ENCODE measurements around the gene ALKBH3.

The ALKBH3 gene

DNA sequence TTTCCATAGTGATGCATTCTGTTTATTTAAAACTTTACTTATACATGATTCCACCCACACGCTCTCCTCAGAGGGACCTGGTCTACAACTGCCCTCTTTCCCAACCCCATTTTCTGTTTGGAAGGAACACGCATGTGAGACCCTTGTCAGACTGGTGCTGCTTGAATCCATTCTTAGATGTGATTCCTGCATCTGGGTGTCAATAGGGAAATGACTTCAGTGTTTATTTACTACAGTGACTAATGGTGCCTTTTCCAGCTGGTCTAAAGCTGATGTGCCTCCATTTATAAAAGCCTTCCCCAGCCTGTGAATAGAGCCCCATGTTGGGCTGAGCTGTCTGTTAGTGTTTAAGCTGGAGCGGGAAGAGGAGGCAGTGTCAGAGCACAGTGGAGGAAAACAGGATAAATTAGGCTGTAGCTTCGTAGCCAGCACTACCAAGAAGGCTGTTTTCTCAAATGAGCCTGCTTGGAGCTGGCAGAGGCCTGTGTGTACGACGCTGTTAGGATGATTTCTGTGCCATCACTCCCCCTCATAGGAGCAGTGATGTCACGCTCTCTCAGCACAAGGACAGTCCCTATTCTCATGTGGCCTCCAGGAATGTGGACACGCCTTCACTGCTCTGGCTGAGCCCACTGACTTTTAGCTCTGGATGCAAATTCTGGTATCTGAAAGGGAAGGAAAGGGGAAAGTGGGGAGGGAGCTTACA, 42.9 kb downstream of the ALKBH3 start:
- DNase-seq = no peak

DNA sequence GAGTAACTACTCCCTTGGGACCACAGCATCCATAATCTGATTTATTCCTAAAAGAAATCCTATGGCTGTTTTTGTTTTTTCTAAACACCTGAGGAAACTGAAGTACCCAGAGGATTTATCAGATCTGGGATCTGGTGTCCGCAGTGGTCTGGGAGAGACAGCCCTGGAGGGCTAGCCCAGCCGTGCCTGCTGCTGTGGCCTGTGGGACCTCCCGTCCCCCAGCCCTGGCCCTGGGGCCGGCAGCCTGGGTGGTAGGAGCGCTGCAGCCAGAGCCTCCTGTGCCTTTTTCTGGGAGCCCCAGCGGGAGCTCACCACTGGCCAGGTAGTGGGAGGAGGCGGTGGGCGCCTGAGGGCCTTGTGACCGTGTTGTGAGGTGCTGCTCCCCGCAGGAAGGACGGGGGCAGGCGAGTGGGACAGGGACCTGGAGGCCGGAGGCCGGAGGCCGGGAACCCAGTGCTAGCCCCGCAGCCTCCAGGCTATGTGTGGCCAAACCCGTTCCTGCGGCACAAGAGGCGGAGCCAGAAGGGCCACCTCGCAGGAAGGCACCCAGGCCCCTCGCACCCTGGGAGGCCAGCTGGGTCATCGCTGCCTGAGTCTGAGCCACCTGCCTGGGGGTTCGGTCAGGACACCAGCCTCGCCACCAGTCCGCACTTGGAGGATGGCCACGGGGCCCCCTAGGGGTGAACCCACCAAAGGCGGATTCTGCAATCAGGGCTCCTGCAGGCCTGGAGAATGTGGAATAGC, 43.7 kb downstream of the ALKBH3 start:
- DNase-seq = no peak

GRCh38 chr11:43925063-43925931, 44.7 kb downstream of the ALKBH3 start:
- DNase-seq = no peak

- DNase-seq = no peak
These were observed 45.4 kb downstream of the ALKBH3 start for GRCh38 chr11:43925932-43926505.

GRCh38 chr11:43927070-43927469, 46.4 kb downstream of the ALKBH3 start:
- DNase-seq = no peak

DNA sequence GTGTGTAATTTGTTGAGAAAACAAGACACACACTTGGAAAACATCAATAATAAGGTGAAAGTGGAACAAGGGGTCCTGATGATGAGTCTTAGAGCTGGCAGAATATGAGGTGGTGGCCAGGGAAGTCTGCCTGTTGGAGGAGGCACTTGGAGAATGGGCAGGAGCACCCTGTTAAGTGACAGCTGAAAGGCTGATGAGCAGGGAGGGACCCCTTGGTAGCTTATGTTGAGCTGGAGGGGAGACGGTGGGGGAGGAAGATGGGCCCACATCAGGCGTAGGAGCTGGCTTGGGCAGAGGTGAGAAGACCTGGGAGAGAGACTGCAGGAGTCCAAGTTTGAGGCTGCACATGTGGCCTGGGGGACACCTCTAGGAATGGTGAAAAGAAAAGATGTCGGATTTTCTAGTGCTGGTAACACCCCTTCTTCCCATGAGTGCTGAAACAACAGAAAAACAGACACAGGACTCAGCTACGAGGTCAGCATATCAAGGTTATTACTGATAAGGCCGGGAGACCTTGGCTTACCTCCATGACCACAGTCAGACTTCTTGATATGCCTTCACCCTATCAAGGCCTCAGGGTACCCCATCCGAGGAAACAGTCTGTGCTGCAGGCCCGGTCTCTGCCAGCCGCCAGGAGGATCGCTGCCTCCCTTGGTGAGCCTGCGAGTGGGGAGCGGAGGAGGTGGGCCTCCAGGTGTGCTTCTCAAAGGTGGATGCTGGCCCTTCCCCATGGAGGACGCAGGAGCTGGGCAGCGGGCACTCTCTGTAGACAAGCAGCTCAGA, 47.5 kb downstream of the ALKBH3 start:
- DNase-seq = no peak

DNA sequence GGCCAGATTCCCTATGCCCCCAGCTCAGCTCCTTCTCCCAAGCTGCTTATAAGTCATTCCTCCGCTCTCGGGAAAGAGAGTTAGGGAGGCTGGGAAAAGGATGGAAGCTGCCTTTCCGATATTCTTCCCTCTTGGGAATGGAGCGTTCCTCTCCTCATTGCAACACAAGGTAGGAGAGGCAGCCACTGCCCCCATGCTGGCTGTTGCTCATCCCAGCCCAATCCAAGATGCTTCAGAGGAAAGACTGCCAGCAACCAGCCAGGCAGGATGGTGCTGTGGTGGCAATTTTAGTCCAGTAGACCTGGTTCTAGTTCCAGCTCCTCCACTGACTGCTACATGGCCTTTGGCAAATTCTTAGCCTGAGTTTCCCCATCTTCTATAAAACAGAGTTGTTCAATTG, 48.1 kb downstream of the ALKBH3 start:
- DNase-seq = no peak

- DNase-seq = no peak
These were observed 50.5 kb downstream of the ALKBH3 start for GRCh38 chr11:43930868-43931716.

GRCh38 chr11:43931717-43932039, 51.0 kb downstream of the ALKBH3 start:
- DNase-seq = no peak

DNA sequence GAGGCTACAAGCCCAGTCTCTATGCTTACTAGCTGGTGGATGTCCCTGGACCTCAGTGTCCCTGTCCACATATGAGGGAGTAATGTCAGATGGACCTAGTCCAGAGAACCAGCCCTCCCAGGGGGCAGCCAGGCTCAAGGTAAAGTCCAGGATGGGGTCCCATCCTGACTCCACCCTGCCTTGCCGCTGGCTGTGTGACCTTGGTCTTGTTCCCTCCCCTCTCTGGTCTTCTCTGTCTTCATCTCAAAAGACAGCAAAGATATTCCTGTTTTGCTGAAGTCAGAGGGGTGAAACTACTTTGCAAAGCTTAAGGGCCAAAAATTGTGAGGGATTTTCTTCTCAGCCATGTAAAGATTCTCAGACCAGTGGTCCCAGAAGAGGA, 52.6 kb downstream of the ALKBH3 start:
- no peak for DNase-seq

GRCh38 chr11:43933608-43934551, 53.2 kb downstream of the ALKBH3 start:
- DNase-seq = no peak

GRCh38 chr11:43934601-43935423, 54.2 kb downstream of the ALKBH3 start:
- DNase-seq = no peak

GRCh38 chr11:43935424-43935979, 54.9 kb downstream of the ALKBH3 start:
- no peak for DNase-seq

GRCh38 chr11:43936076-43936475, 55.4 kb downstream of the ALKBH3 start:
- no peak for DNase-seq

GRCh38 chr11:43937434-43938411, 57.1 kb downstream of the ALKBH3 start:
- no peak for DNase-seq

GRCh38 chr11:43941257-43941994, 60.8 kb downstream of the ALKBH3 start:
- no peak for DNase-seq

All from activated CD4-positive, CD25-positive, alpha-beta regulatory T cell (primary cell).